Stimulated activated CD4-positive, alpha-beta T cell treated with anti-CD3 and anti-CD28 coated beads, Interleukin-2, amount 100 ng/mL, for 4 hours (primary cell): ENCODE measurements around the gene NRIP1.
"Not testable (repeated sequence)": the region's sequence is repeated elsewhere in the genome, so short reads cannot be mapped to it uniquely, and the experiment has no call there.

Experiments used
- DNase-seq: peaks from one replicate; pipeline ENCODE4 v3.0.0-alpha.2; 2020; ENCODE audit warnings: low read depth

NRIP1 gene

GRCh38 chr21:15037095-15037899, 27.5 kb downstream of the NRIP1 start:
- no peak for DNase-seq

GRCh38 chr21:15036189-15036588, 28.6 kb downstream of the NRIP1 start:
- DNase-seq: no peak

GRCh38 chr21:15034126-15034853, 30.5 kb downstream of the NRIP1 start:
- DNase-seq: no peak

- no peak for DNase-seq
Observed at GRCh38 chr21:15031790-15032357, 32.9 kb downstream of the NRIP1 start.

GRCh38 chr21:15031362-15031761, 33.4 kb downstream of the NRIP1 start:
- not testable (repeated sequence) for DNase-seq

- DNase-seq: not testable (repeated sequence)
Observed at GRCh38 chr21:15030861-15031260, 33.9 kb downstream of the NRIP1 start.

- no peak for DNase-seq
Observed at GRCh38 chr21:15029077-15029476, 35.7 kb downstream of the NRIP1 start.

- no peak for DNase-seq
Observed at GRCh38 chr21:15028186-15028585, 36.6 kb downstream of the NRIP1 start.

- no peak for DNase-seq
Observed at GRCh38 chr21:15027056-15027455, 37.7 kb downstream of the NRIP1 start.

- no peak for DNase-seq
Observed at GRCh38 chr21:15026370-15026769, 38.4 kb downstream of the NRIP1 start.

- DNase-seq: no peak
Observed at GRCh38 chr21:15023776-15024175, 41.0 kb downstream of the NRIP1 start.

- DNase-seq: no peak
Observed at GRCh38 chr21:15022608-15023261, 42.1 kb downstream of the NRIP1 start.

GRCh38 chr21:15020797-15021196, 44.0 kb downstream of the NRIP1 start:
- DNase-seq: no peak

GRCh38 chr21:15018382-15018781, 46.4 kb downstream of the NRIP1 start:
- no peak for DNase-seq

GRCh38 chr21:15015622-15016471, 49.0 kb downstream of the NRIP1 start:
- no peak for DNase-seq

GRCh38 chr21:15014221-15014620, 50.6 kb downstream of the NRIP1 start:
- DNase-seq: no peak

GRCh38 chr21:15011967-15012366, 52.8 kb downstream of the NRIP1 start:
- DNase-seq: no peak

GRCh38 chr21:15010645-15011044, 54.2 kb downstream of the NRIP1 start:
- no peak for DNase-seq

GRCh38 chr21:15009837-15010363, 54.9 kb downstream of the NRIP1 start:
- no peak for DNase-seq

GRCh38 chr21:15007716-15008296, 57.0 kb downstream of the NRIP1 start:
- DNase-seq: no peak
